ENCODE measurements around the gene NINJ2. TPM values are rescaled to one million over a fixed set of nuclear protein-coding genes. Genes with fewer than 3 reads are reported as not detected.

The NINJ2 gene
- total RNA-seq, 1 donor from 2014 or later = not detected

DNA sequence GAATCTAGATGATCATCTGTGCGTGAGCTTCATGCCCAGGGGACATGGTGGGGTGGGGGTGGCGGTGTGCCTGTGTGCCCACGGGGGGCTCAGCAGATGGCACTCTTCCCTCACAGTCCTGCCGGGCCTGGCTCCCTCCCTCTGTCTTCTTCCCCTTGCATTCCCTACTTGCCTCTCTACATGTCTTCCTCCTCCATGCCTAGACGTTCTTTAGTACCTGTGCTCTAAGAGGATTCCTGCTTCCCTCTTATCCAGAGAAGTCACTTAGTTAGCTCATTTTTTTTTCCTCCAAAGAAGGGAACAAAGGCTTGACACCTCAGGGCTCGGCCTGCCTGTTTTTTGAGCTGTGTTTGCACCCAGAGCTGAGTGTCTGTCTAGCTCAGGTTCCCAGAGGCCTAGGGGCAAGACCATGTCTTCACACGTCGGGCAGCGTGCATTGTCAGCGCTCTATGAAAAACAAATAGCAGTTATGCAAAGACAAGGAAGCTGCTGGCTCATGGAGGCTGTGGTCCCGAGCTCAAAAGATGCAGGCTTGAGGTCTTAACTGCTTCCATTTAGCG lies 48.8 kb downstream of the NINJ2 start:
- H3K4me1 Mint-ChIP-seq (ENCODE audit: unreplicated experiment) = no peaks in the 10 kb centered on the region
- no peaks in the 10 kb centered on the region for H3K9me3 Mint-ChIP-seq
- H3K36me3 Mint-ChIP-seq = no peaks in the 10 kb centered on the region
- H3K4me3 Mint-ChIP-seq = no peak overlapping the region
- TF ChIP-seq, protein P1, sequence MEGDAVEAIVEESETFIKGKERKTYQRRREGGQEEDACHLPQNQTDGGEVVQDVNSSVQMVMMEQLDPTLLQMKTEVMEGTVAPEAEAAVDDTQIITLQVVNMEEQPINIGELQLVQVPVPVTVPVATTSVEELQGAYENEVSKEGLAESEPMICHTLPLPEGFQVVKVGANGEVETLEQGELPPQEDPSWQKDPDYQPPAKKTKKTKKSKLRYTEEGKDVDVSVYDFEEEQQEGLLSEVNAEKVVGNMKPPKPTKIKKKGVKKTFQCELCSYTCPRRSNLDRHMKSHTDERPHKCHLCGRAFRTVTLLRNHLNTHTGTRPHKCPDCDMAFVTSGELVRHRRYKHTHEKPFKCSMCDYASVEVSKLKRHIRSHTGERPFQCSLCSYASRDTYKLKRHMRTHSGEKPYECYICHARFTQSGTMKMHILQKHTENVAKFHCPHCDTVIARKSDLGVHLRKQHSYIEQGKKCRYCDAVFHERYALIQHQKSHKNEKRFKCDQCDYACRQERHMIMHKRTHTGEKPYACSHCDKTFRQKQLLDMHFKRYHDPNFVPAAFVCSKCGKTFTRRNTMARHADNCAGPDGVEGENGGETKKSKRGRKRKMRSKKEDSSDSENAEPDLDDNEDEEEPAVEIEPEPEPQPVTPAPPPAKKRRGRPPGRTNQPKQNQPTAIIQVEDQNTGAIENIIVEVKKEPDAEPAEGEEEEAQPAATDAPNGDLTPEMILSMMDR (conservative IDR thresholded peaks at IDR 0.05) = no peak
- no peak overlapping the region for H3K27ac Mint-ChIP-seq
- H3K27me3 Mint-ChIP-seq = peaks cover 18% of the 10 kb centered on the region
- DNase-seq (ENCODE audit: extremely low spot score, unreplicated experiment) = no peak

DNA sequence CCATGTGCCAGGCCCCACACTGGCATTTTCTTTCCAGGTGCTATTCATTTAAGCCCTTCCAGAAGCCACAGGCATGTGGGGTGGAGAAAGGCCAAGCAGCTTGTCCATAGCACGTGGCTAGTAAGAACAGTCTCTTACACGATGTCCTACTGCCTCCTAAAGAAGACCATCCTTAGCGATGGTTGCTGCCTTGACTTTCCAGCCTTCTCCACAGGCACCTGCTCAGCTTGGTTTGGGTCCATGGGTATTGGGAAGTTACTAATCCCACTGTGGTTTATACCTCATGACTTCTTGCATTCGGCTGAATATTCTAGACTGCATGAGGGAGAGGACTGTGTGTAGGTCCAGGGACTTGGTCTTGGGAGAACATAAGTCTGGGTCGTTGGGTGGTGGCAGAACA lies 49.2 kb downstream of the NINJ2 start:
- TF ChIP-seq, protein P1 (conservative IDR thresholded peaks at IDR 0.05) = no peak
- no peaks in the 10 kb centered on the region for H3K9me3 Mint-ChIP-seq
- peaks cover 18% of the 10 kb centered on the region for H3K27me3 Mint-ChIP-seq
- H3K4me1 Mint-ChIP-seq (ENCODE audit: unreplicated experiment) = no peaks in the 10 kb centered on the region
- H3K4me3 Mint-ChIP-seq = no peak overlapping the region
- no peak overlapping the region for H3K27ac Mint-ChIP-seq
- no peaks in the 10 kb centered on the region for H3K36me3 Mint-ChIP-seq
- no peak for DNase-seq (ENCODE audit: extremely low spot score, unreplicated experiment)

DNA sequence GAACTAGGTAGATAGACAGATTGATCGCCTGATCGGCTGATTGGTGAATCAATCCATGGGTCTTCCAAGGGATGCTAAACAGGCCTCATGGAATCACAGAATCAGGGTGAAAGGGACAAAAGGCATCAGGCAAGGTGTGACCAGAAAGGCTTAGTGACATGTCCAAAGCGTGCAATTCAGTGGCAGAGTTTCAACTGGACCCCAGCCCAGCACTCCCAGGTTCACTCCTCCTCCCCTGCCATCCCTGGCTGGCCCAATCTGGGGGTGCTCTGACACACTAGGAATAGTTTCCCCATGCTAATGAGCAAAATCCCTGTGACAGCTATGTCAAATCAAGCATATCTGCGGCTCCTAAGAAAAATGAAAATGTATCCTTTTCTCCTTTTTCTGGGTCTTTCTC lies 50.4 kb downstream of the NINJ2 start:
- Mint-ChIP-seq H3K4me1 (ENCODE audit: unreplicated experiment) (no peaks in the 10 kb centered on the region), H3K27me3 (peaks cover 18% of the 10 kb centered on the region)

DNA sequence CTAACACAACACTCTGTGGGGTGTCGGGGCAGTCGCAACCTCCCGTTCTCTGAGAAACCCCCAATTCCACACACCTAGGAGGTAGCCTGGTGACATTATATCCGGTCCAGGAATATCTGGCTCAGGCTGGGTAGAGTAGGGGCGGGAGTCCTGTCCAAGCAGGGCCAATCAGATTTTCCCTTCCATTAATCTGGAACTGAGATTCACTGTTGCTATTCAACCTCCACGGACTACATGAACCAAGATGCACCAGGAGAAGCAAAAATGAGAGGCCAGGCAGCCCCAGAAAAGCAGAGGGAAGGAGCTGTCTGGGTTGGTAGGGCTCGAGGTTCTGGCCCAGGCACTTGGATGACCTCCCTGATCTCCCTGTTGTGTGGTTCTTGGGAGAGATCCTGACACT lies 51.0 kb downstream of the NINJ2 start:
- no peaks in the 10 kb centered on the region for H3K4me1 Mint-ChIP-seq (ENCODE audit: unreplicated experiment)
- H3K36me3 Mint-ChIP-seq = no peaks in the 10 kb centered on the region
- TF ChIP-seq, protein P1 (conservative IDR thresholded peaks at IDR 0.05) = no peak
- no peak for DNase-seq (ENCODE audit: extremely low spot score, unreplicated experiment)
- peaks cover 15% of the 10 kb centered on the region for H3K27me3 Mint-ChIP-seq
- no peak overlapping the region for H3K4me3 Mint-ChIP-seq
- no peaks in the 10 kb centered on the region for H3K9me3 Mint-ChIP-seq
- no peak overlapping the region for H3K27ac Mint-ChIP-seq

More for the DNA sequence above, 50.4 kb downstream of the NINJ2 start:
- Mint-ChIP-seq H3K36me3 (no peaks in the 10 kb centered on the region), H3K4me3 (no peak overlapping the region), H3K27ac (no peak overlapping the region), H3K9me3 (no peaks in the 10 kb centered on the region)
- DNase-seq (ENCODE audit: extremely low spot score, unreplicated experiment) = no peak
- TF ChIP-seq, protein P1 (conservative IDR thresholded peaks at IDR 0.05) = no peak

DNA sequence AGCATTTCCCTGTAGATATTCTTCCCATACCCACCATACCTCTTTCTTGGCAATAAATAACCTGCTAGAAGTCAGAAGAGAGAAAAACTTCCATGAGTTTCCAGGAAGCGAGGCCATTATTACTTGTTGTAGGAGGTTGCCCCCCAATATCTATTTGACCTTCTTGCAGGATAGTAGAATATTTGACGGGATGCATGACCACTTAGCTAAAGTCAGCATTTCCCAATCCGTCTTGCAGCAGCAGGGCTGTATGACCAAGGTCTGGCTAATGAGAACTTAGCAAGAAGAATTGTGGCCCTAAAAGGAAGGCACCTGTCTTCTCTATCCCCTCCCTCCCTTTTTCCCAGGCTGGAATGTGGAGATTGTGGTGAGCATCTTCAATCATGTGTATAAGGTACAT lies 51.5 kb downstream of the NINJ2 start:
- no peak for DNase-seq (ENCODE audit: extremely low spot score, unreplicated experiment)
- Mint-ChIP-seq H3K4me1 (ENCODE audit: unreplicated experiment) (no peaks in the 10 kb centered on the region), H3K9me3 (no peaks in the 10 kb centered on the region), H3K36me3 (no peaks in the 10 kb centered on the region), H3K4me3 (no peak overlapping the region), H3K27me3 (peaks cover 14% of the 10 kb centered on the region), H3K27ac (no peak overlapping the region)
- TF ChIP-seq, protein P1 (conservative IDR thresholded peaks at IDR 0.05) = no peak

DNA sequence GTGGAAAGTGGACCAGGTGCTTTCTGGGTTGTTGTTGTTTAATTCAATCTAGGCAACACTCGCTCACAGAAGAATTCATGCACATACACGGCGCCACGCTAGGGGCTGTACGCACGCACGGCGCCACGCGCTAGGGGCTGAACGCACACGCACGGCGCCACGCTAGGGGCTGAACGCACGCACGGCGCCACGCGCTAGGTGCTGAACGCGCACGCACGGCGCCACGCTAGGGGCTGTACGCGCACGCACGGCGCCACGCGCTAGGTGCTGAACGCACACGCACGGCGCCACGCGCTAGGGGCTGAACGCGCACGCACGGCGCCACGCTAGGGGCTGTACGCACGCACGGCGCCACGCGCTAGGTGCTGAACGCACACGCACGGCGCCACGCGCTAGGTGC lies 54.3 kb downstream of the NINJ2 start:
- no peak for DNase-seq (ENCODE audit: extremely low spot score, unreplicated experiment)
- TF ChIP-seq, protein P1 (conservative IDR thresholded peaks at IDR 0.05) = no peak
- no peak overlapping the region for H3K27ac Mint-ChIP-seq
- H3K4me3 Mint-ChIP-seq = no peak overlapping the region
- H3K27me3 Mint-ChIP-seq = peaks cover 6% of the 10 kb centered on the region
- no peaks in the 10 kb centered on the region for H3K4me1 Mint-ChIP-seq (ENCODE audit: unreplicated experiment)
- H3K9me3 Mint-ChIP-seq = no peaks in the 10 kb centered on the region
- no peaks in the 10 kb centered on the region for H3K36me3 Mint-ChIP-seq
